CD4-positive, alpha-beta T cell treated with Interleukin-17A for 4 hours (primary cell): ENCODE data around the gene ARPC2.
"Not testable (repeated sequence)": the region's sequence is repeated elsewhere in the genome, so short reads cannot be mapped to it uniquely, and the experiment has no call there.

Experiments used
- DNase-seq: peaks from one replicate; pipeline ENCODE4 v3.0.0-alpha.2; 2020; ENCODE audit warnings: mixed read lengths

Gene ARPC2

GRCh38 chr2:218216674-218217359 lies at the start of gene ARPC2:
Gene ARPC2 (plus strand): TSS chr2:218217189. CDS start chr2:218217471, 282 bp downstream.
- DNase-seq = peak; percentile 97

GRCh38 chr2:218168016-218168415 lies 49.0 kb upstream of the ARPC2 start:
- no peak for DNase-seq

DNA sequence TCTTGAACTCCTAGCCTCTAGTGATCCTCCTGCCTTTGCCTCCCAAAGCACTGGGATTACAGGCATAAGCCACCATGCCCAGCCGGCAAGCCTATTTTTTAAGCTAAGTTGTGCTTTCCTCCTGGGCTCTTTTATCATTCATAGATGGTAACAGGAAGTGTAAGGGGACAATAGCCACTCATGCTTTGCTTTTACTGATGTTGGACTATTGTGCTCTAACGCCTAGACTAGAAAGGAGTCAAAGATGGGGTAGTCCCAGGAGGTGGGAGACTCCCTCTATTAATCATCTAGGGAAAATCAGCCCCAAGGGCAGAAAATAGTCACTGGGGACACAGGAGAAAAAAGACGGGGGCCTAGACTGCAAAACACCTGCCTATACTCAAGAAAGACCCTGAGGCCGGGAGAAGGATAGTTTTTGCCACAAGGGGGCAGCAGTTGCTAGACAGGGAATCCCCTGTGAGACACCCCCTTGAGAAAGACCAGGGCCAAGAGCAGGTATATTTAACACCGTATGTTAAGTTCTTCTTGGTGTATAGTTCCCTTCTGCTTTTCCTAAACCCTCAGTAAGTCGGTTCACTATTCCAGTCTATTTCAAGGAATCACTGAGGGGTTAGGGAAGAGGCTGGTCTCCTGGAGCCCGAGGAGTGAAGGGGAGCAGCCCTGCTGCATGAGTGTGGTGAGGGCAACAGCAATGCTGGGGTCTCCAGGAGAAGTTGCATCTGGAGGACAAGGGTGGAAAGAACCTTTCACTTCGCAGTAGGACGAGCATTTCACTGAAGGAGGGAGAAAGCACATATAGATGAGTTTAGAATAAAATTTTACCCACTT lies 48.1 kb upstream of the ARPC2 start:
- peak; percentile 79 for DNase-seq

- DNase-seq = no peak
Observed at GRCh38 chr2:218169757-218170546, 47.0 kb upstream of the ARPC2 start.

DNA sequence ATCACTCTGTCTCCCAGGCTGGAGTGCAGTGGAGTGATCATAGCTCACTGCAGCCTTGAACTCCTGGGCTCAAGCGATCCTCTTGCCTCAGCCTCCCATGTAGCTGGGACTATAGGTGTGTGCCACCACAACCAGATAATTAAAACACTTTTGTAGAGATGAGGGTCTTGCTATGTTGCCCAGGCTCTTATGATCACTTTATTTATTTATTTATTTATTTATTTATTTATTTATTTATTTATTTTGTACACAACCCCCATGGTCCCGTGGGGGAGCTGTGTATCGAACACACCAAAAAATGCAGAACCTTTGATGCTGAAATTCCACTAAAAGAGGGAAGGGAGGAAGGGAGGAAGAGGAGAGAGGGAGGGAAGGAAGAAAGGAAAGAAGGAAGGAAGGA lies 45.2 kb upstream of the ARPC2 start:
- DNase-seq = not testable (repeated sequence)

DNA sequence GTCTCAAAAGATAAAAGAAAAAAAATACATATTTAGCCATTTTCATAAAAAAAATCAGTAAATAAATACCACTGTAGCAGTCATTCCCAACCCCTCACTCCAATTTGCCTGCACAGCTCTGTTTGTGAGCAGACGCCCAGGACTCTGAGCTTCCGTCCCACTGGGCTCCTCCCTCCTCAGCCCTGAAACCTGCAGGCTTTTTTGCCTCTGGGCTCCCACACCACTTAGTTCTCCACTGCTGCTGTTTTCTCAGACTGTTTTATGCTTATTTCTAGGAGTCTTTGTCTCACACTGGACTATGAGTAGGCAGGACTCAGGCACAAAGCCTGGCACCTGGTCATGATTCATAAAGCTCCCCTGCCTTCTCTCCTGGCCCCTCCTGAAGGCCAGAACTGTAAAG lies 44.1 kb upstream of the ARPC2 start:
- DNase-seq = no peak

DNA sequence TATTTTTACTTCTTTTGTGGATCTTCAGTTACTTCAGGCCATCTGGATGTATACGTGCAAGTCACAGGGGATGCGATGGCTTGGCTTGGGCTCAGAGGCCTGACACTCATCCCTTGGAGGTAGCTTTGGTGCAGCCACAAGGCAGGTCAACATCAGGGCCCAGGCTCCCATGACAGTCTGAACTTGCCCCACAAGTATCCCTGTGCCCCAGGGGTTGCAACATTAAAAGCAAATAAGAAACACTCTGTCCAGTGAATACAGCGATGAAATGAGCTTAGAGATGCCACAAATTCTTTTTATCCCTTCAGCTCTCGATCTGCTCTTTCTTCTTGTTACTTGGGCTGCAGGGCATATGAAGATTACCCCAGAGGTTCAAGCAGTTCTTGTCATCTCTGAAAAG lies 37.2 kb upstream of the ARPC2 start:
- DNase-seq = no peak

DNA sequence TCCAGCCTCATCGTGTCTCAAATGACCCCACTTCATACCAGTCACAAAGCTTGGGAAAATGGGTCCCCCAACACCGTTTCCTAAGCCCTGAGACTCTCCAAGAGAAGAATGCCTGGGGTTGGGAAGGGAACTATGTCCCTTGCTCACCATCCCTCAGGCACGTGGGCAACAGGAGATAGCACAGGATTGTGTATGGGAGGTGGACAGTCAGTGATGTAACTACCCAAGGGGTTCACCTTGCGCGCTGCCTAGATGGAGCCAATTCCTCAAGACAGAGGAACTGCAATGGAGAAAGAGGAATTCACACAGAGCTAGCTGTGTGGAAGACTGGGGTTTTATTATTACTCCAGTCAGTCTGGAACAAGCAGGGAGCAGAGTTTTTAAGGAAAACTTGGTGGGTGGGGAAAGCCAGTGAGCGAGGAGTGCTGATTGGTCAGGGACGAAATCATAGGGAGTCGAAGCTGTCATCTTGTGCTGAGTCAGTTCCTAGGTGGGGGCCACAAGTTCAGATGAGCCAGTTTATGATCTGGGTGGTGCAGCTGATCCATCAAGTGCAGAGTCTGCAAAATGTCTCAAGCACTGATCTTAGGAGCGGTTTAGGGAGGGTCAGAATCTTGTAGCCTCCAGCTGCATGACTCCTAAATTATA lies 36.4 kb upstream of the ARPC2 start:
- no peak for DNase-seq

- no peak for DNase-seq
Observed at GRCh38 chr2:218184331-218184730, 32.7 kb upstream of the ARPC2 start.

- DNase-seq = peak; percentile 80
Observed at GRCh38 chr2:218186355-218186766, 30.6 kb upstream of the ARPC2 start.

- DNase-seq = no peak
Observed at GRCh38 chr2:218186876-218187275, 30.1 kb upstream of the ARPC2 start.

GRCh38 chr2:218187296-218188015 lies 29.5 kb upstream of the ARPC2 start:
- no peak for DNase-seq

GRCh38 chr2:218188528-218188927 lies 28.5 kb upstream of the ARPC2 start:
- DNase-seq = no peak

DNA sequence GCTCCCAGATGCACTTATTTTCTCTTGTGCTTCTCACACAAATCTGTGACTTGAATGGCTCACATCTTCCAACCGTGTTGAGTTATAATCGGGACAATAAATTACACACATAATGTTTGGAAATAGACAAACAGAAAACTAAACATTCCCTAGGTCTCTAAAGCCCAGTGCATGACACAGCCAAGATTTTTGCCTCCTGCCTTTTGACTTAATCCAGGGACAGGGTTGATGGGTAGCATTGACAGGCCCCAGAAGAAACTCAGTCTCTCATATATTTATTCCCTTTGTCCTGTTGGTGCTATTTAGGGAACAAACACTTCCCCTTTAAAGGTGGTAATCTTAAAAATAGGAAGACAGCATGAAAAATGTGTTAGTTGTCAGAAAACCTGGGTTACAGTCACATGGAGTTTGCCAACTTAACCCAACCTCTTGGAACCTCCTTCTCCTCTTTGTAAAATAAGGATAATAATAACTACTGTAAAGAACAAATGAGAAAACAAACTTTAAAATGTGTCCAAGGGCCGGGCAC lies 24.0 kb upstream of the ARPC2 start:
- DNase-seq = no peak

DNA sequence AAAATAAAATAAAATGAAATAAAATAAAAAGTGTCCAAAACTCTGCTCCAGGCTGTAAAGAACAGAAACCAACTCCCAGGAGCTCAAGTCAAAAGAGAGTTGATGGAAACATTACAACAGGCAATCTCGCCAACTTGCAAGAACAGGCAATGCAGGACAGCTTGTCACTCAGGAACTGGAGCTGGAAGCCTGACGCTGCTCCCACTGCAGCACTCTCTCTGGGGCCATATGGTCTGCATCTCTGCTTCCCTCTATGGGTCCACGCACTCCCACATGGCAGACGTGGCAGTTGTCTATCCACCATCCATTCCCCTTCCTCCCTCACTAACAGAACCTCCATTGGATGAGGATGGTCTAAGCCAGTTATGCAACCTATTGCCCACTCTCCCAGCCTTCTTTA lies 23.3 kb upstream of the ARPC2 start:
- no peak for DNase-seq

DNA sequence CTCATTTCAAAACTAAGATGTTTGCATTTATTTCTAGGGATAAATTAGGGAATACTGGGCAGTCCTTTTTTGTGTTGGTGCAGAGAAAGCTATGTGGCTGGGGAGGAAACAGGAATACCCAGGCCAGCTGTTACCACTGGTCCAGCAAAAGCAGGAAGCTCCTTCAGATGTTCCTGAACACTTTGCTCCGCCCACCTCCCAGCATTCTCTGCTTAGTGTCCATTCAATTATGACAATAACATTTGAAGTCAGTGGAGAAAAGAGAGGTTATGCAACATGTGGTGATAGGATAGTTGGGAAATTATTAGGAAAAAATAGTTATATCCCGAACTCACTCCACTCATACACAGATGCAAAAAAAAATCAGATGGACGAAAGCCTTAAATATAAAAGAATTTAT lies 22.1 kb upstream of the ARPC2 start:
- no peak for DNase-seq

- no peak for DNase-seq
Observed at GRCh38 chr2:218196974-218197373, 20.0 kb upstream of the ARPC2 start.

GRCh38 chr2:218202266-218202665 lies 14.7 kb upstream of the ARPC2 start:
- no peak for DNase-seq

DNA sequence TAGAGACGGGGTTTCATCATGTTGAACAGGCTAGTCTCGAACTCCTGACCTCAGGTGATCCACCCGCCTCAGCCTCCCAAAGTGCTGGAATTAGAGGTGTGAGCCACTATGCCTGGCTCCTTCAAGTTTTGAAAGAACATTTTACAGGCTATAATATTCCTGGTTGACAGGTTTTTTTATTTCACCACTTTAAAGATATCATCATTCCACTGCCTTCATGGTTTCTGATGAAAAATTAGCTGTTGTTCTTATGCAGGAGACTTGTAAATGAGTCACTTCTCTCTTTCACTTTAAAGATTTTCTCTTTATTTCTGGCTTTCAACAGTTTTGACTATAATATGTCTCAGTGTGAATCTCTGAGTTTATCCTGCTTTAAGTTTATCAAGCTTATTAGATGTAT lies 7.9 kb upstream of the ARPC2 start:
- no peak for DNase-seq

DNA sequence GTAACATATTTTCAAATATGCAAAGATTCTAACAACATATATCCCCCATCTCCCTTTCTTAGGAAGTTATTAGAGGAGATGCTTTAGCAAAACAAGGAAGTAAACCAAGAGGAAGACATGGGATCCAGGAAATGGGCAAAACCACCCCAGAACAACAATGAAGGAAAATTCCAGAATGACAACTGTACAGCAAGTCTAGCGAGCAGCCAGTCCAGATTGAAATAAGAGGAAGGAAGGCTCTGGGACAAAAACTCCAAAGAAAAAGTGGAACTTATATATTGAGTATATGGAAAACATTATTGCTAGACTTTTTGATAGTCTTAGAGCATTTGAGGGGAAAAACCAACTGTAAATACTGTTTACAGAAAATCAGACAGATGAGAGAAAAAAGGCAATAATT lies 2.9 kb upstream of the ARPC2 start:
- DNase-seq = no peak

DNA sequence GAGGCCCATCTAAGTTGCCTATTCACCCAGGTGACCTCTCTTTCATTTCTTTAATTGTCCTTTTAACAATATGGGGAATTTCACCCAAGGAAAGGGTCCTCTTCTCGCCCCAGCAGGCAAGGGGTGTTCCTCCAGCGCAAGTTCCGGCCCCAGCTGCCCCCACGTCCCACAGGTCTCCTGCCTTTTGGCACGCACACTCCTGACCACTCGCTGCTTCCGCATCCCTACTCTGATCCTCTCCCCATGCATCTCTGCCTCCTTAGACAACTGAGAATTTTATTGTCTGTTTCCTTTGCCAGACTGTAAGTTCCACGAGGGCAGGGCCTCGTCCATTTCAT lies 684 bp upstream of the ARPC2 start:
- no peak for DNase-seq
